HG03159 (cell line): ENCODE measurements around the gene DIP2A.
"Not testable (repeated sequence)": the region's sequence is repeated elsewhere in the genome, so short reads cannot be mapped to it uniquely, and the experiment has no call there.

Experiments used
- ATAC-seq: cut with Tn5 transposase; IDR thresholded peaks from one replicate; pipeline ENCODE4 v1.9.1; 2021; ENCODE audit warnings: mild to moderate bottlenecking, moderate library complexity; ENCODE audit not compliant: unreplicated experiment

DIP2A gene

GRCh38 chr21:46572850-46573249, 114.2 kb downstream of the DIP2A start:
- no peak for ATAC-seq

- ATAC-seq, result not testable (repeated sequence)
Measured at GRCh38 chr21:46577786-46578185, 119.1 kb downstream of the DIP2A start.

- ATAC-seq, result not testable (repeated sequence)
Measured at GRCh38 chr21:46579394-46579793, 120.7 kb downstream of the DIP2A start.

DNA sequence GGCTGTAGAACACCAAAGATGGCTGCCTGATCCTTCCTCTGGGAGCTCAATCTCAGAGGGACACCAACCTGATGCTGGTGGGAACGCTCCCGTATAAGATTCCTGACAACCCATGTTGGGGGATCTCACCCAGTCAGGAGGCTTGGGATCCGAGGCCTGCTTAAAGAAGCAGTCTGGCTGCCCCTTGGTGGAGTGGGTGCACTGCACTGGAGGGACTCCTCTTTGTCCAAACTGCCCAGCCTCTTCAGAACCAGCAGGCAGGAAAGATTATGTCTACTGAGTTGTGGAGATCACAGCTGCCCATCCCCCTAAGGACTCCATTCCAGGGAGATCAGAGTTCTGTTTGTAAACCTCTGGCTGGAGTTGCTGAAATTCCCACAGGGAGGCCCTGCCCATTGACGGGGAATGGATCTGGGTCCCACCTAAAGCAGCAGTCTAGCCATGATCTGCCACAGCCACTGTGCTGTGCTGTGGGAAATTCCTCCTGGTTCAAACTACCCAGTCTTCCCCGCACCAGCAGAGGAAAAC, 123.2 kb downstream of the DIP2A start:
- no peak for ATAC-seq

GRCh38 chr21:46585191-46585953, 126.7 kb downstream of the DIP2A start:
- no peak for ATAC-seq

DNA sequence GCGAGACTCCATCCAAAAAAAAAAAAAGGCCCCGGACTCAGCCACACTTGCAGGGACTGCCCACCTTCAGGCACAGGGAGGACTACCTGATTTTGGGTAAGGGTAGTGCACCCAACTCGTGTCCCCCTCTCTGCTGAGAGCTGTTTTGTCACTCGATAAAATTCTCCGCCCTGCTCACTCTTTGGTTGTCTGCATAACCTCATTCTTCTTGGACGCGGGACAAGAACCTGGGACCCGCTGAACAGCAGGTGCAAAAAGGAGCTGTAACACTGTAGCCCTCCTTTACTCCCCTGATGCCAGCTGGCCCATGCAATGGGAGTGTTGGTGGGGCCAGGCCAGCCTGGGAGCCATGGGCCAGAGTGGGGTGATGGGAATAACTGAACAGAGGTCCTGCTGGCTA, 135.6 kb downstream of the DIP2A start:
- no peak for ATAC-seq

DNA sequence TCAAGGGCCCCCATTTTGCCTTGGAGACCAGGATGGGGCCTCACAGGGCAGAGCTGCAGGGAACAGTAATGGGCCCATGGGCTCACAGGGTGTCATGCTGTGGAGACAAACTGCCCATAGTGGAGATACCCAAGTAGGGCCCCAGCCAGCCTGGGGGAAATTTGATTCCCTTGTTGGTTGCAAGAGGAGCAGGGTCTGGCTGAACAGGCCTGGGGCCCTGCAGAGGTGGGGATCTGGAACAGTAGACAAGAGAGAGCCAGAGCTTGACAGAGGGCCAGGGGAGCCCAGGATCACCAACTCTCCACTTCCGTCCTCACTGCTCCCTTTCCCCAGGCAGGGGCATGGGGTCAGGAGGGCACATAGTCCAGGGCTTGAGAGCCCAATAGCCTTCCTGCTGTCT, 137.5 kb downstream of the DIP2A start:
- ATAC-seq, result no peak

GRCh38 chr21:46597031-46597430, 138.3 kb downstream of the DIP2A start:
- no peak for ATAC-seq

GRCh38 chr21:46597896-46598343, 139.2 kb downstream of the DIP2A start:
- ATAC-seq, result no peak

DNA sequence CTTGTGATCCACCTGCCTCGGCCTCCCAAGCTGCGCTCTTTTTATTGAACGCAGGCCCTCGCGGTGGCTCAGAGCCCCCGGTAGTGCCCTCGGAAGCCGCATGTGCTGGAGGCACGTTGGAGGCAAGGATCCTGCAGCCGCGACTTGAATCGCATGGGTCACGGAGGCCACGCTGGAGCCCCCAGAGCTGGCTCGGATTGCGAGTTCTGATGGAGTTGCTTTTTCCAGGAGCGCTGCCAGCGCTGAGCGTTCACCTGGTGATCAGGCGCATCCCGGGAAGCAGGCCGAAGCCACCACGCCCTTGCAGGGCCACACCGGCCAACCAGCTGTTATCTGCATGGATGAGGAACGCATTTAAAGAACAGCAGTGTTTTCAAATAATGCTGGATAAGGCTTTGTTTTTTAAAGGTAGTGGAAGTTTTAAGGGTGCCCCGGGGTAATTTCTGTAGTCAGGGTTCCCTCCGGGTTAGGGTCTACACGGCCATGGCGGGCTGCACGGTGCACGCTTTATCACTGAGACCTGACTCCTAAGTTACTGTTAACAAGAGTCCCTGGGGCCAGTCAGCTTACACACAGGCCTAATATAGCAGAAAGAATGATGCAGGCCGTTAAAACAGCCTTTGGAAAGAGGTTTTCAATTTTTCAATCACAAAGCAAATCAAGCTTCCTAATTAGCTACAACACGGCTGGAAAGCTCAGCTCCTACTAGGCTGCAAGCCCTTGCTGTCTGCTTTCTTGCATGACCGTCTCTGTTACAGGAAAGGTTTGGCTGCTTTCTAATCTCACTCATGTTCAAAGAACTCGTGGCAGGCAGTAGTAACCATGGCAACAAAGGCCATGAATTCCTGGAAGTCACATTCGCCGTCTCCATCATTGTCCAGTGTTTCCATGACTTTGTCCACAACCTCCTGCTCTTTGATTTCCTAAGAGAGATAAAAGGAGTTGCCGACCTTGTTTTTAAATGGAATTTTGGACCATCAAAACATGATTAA, 140.2 kb downstream of the DIP2A start:
- no peak for ATAC-seq

DNA sequence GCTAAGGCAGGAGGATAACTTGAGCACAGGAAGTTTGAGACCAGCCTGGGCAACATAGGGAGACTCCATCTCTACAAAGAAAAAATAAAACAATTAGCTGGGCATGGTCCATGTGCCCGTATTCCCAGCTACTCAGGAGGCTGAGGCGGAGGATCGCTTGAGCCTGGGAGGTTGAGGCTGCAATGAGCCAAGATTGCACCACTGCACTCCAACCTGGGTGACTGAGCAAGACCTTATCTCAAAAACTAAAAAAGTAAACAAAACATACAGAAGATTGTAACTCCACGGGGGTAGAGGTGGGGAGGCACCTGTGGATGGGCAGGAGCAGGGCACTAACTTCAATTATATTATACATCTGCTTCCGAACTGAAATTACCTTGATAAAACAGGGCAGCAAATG, 141.6 kb downstream of the DIP2A start:
- no peak for ATAC-seq

- ATAC-seq, result no peak
Measured at GRCh38 chr21:46600978-46601377, 142.3 kb downstream of the DIP2A start.

DNA sequence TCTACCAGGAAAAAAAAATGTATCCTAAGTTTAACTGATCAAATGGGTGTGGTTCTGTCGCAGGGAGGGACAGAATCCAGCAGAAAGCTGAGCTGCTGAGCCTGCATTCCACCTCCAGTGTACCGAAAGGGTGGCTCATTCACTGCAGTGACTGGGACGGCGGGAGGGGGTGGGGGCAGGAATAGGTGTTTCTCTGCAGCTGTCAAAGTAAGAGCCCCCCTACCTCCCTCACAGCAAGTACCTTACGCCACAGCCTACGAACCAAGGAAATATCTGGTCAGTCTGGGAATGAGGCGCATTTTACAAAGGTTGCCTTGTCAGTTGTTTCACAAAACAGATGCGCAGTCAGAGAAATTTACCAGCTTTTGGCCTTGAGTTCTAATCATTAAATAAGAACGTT, 144.5 kb downstream of the DIP2A start:
- ATAC-seq, result no peak

- no peak for ATAC-seq
Measured at GRCh38 chr21:46604329-46604974, 145.8 kb downstream of the DIP2A start.

DNA sequence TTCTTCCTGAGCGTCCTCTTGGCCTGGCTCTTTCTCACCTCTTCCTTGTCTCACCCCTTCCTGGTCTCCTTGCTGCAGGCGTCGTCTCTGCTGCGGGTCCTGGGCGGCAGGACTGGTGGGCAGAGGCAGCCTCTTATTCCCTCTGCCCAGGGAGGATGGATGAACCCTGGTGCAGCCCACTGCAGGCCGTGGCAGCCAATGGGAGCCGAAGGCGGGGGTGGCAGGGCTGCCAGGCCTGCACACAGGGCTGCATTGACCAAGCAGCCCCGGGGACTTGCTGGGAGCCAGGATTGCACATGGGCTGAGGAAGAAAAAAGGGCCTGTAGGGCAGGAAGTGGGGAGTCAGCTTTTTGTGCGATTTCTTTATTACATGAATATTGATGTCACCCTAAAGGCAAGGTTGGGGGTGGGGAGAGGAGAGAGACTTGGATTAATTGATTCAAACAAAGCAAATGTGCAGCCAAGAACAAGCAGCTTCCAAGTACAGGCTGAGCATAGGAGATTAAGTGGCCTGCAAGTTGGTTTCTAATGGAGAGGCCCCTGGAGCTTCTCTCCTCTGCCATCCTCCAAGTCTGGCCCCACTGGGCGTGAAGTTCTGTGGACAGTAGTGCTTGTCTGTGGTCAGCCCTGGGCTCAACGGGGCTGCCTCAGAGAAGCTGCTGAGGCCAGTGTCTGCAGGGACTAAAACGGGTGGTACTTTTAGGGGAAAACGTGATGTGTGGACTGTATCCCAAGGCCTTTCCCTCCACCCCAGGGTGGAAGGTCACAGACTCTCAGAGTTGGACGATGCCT, 146.5 kb downstream of the DIP2A start, which contains the start of gene S100B:
TSS of gene S100B (minus strand) at position 108 of the 792 bp plus-strand sequence. CDS start 2,667 bp downstream, outside the sequence.
- ATAC-seq, result no peak

GRCh38 chr21:46605767-46606426, 147.2 kb downstream of the DIP2A start:
- ATAC-seq, result peak; percentile 66

DNA sequence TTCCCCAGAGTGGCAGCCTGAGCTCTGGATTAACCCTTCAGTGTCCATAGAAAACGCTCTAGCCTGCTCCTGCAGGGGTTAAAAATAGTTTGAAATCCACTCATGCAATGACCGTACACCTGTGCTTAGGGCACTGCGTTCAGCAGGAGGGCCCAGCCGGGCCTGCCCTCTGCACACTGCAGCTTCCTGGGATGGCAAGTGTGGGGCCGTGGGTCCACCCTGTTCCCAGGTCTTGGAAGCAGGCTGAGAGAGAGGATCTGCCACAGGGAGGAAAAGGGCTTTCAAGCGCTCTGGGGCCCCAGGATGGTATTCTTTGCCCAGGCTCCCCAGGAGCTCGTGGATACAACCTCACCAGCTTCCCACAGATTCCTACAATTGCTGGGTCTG, 147.7 kb downstream of the DIP2A start:
- no peak for ATAC-seq

DNA sequence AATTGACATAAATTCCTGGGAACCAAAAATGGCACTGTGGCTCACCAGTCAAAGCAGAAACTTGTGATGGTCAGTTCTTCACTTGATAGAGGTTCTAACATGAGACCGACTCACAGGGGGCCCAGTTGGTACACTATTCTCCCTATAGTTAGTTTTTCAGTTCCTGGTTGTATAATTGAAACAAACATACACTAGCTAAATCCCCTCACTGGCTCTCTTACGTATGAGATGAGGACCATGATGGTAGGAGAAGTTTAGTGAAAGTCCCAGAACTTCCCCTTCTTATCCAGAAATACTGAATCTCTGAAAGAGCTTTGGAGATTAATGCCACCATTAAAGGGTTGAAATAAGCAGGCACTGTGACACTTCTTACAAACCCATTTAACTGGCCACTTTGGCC, 148.9 kb downstream of the DIP2A start:
- no peak for ATAC-seq

GRCh38 chr21:46608672-46609111, 150.0 kb downstream of the DIP2A start:
- ATAC-seq, result no peak
